AG04449 (cell line): ENCODE measurements around the gene SCD.

Source experiments
- CTCF ChIA-PET: fragments of 350-600 bp; formaldehyde crosslinking; extraction: SDS; loops from one replicate; lab custom pipeline; 2021; ENCODE audit warnings: antibody characterized with exemption; lab: Yijun Ruan, JAX
- POLR2A ChIA-PET: fragments of 400-600, 350-600 bp; formaldehyde crosslinking; extraction: SDS; loops from one replicate; lab custom pipeline; 2020; ENCODE audit warnings: antibody characterized with exemption, inconsistent platforms; lab: Yijun Ruan, JAX
- DNase-seq: peaks from one replicate; pipeline ENCODE4 v3.0.0-alpha.2; 2010; ENCODE audit warnings: low read depth, low spot score
- H3K4me3 ChIP-seq: 2 replicates; pipeline ENCODE4 v1.5.1; 2011; ENCODE audit warnings: low read depth, mild to moderate bottlenecking, control low read depth, low read length
- CTCF ChIP-seq: IDR thresholded peaks from one replicate; pipeline ENCODE4 v1.5.1; 2011; ENCODE audit warnings: mild to moderate bottlenecking, moderate library complexity, low read length, control low read depth, inconsistent platforms; ENCODE audit not compliant: insufficient read depth; ENCODE audit errors: missing control alignments

Gene SCD

DNA sequence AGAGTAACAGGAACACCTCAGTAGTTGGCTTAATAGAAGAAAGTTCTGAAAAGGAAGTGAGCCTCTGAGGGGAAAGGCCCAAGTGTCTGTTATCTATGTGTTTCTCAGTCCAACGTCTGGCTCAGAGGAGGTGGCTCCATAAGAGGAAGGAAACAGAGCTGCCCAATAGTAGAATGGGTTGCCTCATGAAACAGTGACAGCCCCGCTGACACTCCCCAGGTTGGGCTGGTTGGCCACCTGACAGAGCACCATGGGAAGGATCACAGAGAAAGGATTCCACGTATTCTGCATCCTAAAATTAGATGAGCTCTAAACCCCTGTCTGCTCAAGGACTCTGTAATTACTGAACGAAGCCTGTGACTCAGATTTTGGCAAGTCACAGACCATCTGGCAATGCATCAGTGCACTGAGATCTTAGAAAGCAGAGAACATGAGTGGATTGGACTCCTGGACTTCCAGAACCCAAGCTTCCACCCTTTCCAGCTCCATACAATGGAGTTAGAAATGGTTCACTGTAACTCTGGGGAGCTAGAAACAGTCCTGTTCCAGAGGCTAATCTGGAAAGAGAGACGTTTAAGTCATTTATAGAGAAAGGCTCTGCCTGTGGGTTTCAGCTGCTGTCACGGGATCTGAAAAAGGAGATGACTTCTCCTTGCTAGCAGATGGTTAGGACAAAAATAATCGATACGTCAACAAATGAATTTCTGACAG, 19.9 kb upstream of the SCD start:
- DNase-seq: no peak
- no peak for TF ChIP-seq CTCF
- H3K4me3 ChIP-seq: no peak overlapping the region
- POLR2A ChIA-PET: no interaction called here
- CTCF ChIA-PET: interaction anchor here (4.7 to 26.3 kb wide), 3 partner anchors 14 to 185 kb away, joined by 37 to 538 read pairs (median 138); partner anchors contain the start of gene SEC31B

- CTCF ChIA-PET: interaction anchor here (4.7 to 26.3 kb wide), 3 partner anchors 14 to 185 kb away, joined by 37 to 538 read pairs (median 138); partner anchors contain the start of gene SEC31B
- TF ChIP-seq CTCF: no peak
- POLR2A ChIA-PET: no interaction called here
- H3K4me3 ChIP-seq: no peak overlapping the region
- no peak for DNase-seq
These were observed 19.4 kb upstream of the SCD start for GRCh38 chr10:100327718-100328009.

GRCh38 chr10:100328198-100328597, 18.8 kb upstream of the SCD start:
- CTCF ChIA-PET: interaction anchor here (4.7 to 26.3 kb wide), 3 partner anchors 13 to 184 kb away, joined by 37 to 538 read pairs (median 138); partner anchors contain the start of gene SEC31B
- no peak overlapping the region for H3K4me3 ChIP-seq
- no peak for DNase-seq
- POLR2A ChIA-PET: no interaction called here
- no peak for TF ChIP-seq CTCF

DNA sequence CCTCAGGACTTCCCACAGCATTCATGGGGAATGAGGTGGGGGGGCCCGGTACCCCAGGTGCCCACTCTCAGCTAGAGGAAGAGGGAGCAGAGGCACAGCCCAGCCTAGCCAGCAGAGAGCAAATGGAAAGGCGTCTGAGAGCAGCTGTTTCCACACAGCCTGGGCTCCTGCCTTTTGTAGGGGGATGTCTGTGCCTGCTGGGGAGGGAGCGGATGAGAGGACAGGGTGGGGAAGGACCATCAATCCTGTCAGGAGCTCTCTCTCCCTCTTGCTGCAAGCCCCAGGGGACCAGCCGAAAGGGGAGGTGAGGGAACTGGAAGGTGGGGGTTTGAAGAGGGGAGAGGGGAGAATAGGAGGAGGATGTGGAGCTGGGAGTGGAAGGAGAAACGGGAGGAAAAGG, 17.0 kb upstream of the SCD start, which contains the start of gene PKD2L1:
Gene PKD2L1, minus strand, starts transcription at position 150 of the 400 bp plus-strand sequence. Its CDS starts 125 bp downstream, at position 25.
- ChIA-PET CTCF (interaction anchor here (0.6 to 26.3 kb wide), 7 partner anchors 11 to 196 kb away, joined by 3 to 538 read pairs (median 6); partner anchors contain the start of gene SEC31B), POLR2A (interaction anchor here (0.5 kb wide), 1 partner anchor 39 kb away, joined by 3 read pairs; no protein-coding TSS in a partner anchor)
- H3K4me3 ChIP-seq: no peak within 1 kb of the TSS
- no peak for TF ChIP-seq CTCF
- DNase-seq: no peak

DNA sequence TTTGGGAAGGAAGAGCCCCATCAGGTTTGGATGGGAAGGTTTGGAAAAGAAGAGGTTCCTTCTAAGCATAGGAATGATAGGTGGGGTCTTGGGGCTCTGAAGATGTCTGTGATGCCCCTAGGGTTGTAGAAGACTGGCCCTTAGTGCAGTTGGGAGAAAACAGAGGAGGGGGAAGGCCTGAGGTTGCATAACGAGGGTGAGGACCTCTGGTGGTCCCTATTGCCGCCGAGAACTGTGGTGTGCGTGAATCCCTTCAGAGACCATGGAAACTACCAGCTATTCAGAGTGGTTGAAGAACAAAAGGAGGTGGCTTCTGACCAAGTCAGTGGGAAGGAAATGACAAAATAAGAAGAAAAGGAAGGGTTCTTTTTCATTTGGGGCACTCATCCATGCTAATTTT, 13.9 kb upstream of the SCD start:
- H3K4me3 ChIP-seq: no peak overlapping the region
- POLR2A ChIA-PET: no interaction called here
- DNase-seq: no peak
- CTCF ChIA-PET: interaction anchor here (1.1 to 26.3 kb wide), 7 partner anchors 9 to 179 kb away, joined by 3 to 538 read pairs (median 6); partner anchors contain the start of gene SEC31B
- no peak for TF ChIP-seq CTCF
